ENCODE measurements around the gene ANAPC13.

ANAPC13 gene, protein sequence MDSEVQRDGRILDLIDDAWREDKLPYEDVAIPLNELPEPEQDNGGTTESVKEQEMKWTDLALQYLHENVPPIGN

DNA sequence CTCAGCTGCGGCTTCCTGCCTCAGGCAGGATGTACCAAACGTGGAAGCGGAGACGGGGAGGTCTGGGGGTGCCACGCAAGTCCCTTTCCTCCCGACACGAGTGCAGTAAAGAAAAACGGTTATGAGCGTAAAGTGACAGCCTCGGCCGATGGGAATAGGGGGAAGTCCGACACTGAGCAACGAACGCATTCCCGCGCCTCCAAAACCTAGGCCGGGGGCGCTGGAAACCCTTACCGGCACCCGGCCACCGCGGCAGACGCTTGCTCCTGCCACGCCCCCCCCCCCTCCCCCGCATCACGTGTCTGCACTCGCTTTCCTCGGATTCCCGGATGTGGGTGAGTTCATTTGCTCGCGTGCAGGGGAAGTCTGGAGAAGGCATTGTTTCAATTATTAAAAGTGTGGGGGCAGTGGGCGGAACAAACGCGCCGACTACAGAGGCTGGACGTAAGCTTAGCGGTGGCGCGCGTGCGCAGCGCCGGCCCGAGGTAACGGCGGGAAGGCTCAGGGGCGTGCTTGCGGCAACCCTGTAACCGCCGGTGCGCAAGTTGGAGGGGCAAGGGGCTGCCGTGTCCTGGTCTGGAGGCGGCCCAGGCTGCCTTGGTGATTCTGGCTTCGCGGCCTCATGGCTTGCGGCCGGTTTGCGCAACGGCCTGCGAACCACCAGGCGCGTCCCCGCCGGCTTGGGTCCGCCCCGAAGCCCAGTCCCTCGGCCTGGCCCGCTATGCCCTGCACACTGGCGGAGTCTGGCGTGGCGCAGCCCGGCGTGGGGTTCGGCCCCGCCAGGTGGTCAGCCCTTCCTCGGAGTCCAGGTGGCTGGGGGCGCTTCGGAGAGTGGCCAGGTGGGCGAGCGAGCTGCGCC lies at the start of gene ANAPC13, which contains the start of gene CEP63:
Gene ANAPC13 (minus strand): TSS at position 268 of the 859 bp plus-strand sequence. CDS start 3,081 bp downstream, outside the sequence.
Gene CEP63 (plus strand): TSS at position 340 of the 859 bp plus-strand sequence. CDS start 9,264 bp downstream, outside the sequence.
- DNase-seq (ENCODE audit: low read depth in 3 of 3) = peak; percentile 84 to 91 (median 85)

DNA sequence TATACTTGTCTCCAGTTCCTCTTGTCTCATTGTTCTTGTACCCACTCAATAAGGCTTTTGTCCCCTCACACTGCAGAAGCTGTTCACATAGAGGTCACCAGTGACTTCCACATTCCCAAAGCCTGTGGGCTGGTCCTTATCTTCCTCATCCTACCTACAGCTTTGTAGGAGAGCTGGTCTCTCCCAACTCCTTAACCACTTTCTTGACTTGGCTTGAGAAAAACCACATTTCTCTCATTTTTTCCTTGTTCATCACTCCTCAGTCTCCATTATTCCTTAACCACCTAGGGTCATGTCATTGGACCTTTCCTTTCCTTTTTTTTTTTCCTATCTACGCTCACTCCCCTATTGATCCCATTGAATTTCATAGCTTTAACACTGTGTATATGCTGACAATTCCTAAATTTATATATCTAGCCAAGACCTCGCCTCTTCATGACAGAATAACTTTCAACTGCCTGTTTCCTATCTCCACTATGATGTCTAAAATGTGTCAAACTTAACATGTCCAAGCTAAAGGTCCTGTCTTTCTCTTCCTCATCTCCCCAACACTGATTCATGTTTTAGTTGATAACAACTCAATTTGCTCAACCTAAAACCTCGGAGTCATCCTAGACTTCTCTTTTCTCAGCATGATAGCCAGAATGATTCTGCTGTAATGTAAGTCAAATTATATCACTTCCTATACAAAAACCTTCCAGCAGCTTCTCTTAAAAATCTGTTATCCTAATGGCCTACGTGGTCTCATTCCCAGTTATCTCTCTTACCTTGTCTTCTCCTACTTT lies 49.6 kb upstream of the ANAPC13 start:
- no peak for DNase-seq (ENCODE audit: low read depth in 3 of 3)

DNA sequence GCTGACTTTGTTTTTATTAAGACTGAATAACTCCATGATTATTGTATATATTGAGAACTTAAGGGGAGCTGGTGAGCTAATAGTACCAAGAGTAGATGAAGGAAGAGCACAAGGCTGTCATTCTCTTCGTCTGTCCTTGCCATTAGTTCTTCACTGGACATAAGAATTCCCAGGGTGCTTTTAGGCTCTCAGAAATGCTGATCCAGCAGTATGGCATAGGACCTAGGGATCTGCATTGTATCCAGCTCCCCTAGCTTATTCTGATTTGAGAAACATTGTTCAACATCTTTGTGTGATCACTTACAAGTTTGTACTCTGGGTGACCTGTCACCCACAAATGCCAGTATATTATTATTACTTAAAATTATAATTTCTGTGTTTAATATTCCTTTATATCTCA lies 47.7 kb upstream of the ANAPC13 start:
- DNase-seq (ENCODE audit: low read depth in 3 of 3) = no peak

DNA sequence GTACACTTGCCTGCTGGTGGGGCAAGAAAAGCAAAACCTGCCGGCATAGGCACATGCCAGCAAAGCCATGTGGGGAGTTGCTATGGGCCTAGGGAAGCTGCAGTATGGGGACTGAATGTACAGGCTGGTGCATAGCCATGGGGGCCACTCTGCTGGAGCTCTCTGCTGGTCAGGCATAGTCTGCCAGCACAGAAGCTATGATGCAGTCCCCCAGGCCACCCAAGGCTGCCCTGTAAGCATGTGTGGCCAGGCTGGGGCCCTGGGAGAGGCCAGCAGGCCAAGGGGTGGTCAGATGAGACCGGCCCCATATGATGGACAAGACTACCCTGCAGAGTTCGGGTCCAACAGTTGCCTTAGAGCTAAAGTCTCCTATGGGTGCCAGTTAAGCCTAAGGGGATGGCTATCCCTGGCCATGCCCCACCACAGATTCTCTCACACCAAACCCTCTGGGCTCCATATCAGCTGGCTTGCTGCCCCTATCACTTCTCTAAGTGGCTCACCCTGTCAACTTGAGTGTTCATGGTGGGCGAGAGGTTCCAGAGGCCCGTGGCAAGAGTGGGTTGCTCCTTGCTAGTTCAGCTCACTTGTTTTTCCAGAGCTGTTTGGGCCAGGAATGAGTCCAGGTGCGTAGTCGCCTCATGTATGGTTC lies 41.9 kb upstream of the ANAPC13 start:
- no peak for DNase-seq (ENCODE audit: low read depth in 3 of 3)

DNA sequence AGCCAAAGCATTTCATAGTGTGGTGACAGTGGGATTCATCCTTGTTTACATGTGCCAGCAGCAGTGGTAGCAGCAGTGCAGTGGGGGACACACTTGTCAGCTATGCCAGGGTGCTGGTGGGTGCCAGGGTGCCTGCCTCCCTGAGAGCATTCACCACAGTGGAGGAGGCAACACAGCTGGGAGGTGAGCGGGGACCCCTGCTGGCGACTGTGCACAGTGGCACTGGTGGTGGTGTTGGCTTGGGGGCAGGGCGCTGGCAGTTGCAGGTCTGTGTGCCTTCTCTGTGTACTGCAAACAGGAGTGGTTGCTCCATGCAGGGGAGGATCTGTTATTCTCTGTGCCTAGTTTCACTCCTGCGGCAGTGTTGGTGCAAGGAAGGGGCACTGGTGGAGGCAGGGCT lies 41.3 kb upstream of the ANAPC13 start:
- peak in 2 of 3 donors; percentile 4 to 8 for DNase-seq (ENCODE audit: low read depth in 3 of 3)

DNA sequence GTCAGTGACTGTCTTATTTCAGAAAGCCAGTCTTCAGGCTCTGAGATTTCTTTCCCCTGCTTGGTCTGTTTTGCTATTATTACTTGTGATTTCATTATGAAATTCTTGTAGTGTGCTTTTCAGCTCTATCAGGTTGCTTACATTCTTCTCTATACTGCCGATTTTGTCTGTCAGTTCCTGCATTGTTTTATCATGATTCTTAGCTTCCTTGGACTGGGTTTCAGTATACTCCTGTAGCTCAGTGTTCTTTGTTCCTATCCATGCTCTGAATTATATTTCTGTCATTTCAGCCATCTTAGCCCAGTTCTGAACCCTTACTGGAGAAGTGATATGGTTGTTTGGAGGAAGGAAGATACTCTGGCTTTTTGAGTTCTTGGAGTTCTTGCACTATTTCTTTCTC lies 40.5 kb upstream of the ANAPC13 start:
- no peak for DNase-seq (ENCODE audit: low read depth in 3 of 3)

DNA sequence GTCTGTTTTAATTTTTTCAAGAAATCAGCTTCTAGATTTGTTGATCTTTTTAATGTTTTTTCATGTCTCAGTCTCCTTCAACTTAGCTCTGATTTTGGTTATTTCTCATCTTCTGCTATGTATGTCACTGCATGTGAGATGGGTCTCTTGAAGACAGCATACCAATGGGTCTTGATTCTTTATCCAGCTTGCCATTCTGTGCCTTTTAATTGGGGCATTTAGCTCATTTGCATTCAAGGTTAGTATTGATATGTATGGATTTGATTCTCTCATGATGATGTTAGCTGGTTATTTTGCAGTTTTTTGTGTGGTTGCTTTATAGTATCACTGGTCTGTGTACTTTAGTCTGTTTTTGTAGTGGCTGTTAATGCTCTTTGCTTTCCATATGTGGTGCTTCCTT lies 39.5 kb upstream of the ANAPC13 start:
- DNase-seq (ENCODE audit: low read depth in 3 of 3) = no peak

DNA sequence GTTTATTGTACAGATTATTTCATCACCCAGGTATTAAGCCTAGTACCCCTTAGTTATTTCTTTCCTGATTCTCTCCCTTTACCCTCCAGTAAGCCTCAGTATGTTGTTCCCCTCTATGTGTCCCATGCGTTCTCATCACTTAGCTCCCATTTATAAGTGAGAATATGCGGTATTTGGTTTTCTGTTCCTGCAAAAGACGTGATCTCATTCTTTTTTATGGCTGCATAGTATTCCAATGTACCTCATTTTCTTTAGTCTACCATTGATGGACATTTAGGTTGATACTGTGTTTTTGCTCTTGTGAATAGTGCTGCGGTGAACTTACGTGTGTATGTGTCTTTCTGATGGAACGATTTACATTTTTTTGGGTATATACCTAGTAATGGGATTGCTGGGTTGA lies 36.8 kb upstream of the ANAPC13 start:
- DNase-seq (ENCODE audit: low read depth in 3 of 3) = no peak

DNA sequence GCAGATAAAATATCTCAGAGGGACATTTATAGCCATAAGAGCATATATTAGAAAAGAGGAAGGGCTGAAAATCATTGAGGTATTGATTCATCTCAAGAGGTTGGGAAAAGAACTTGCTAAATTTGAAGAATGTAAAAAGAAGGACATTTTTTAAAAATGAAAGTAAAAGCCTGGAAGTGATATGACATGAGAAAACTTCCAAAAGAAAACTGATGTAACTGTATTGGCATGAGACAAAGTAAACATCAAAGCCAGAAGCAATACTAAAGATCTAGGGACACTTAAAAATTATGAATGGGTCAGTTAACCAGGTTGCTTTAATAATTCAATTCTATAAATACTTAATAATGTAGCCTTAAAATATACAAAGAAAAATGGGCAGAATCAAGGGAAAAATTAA lies 32.0 kb upstream of the ANAPC13 start:
- DNase-seq (ENCODE audit: low read depth in 3 of 3) = no peak

DNA sequence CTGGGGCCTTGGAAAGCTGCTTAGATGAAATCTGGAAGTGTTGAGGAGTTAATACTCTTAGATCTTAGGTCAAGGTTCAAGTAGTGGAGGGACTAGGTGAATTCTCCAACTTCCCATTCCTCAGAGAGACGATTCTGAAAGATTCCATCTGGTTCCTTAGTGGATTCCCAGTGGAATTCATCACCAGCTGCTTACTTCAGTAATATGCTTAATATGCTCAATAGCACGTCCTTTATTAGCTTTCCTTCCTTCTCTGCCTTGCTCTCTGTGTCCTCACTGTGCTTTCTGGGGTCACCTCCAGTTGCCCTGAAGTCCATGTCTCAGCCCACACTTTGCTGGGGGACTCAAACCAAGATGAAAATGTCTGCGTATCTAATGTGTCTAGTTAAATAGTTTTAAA lies 31.1 kb upstream of the ANAPC13 start:
- no peak for DNase-seq (ENCODE audit: low read depth in 3 of 3)

DNA sequence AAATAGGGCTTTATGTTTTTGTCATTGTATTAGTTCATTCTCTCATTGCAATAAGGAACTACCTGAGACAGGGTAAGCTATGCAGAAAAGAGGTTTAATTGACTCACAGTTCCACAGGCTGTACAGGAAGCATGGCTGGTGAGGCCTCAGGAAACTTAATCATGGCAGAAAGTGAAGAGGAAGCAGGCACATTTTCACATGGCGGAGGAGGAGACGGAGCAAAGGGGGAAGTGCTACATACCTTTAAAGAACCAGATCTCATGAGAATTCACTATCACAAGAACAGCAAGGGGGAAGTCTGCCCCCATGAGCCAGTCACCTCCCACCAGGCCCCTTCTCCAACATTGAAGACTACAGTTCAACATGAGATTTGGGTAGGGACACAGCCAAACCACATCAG lies 25.7 kb upstream of the ANAPC13 start:
- no peak for DNase-seq (ENCODE audit: low read depth in 3 of 3)

DNA sequence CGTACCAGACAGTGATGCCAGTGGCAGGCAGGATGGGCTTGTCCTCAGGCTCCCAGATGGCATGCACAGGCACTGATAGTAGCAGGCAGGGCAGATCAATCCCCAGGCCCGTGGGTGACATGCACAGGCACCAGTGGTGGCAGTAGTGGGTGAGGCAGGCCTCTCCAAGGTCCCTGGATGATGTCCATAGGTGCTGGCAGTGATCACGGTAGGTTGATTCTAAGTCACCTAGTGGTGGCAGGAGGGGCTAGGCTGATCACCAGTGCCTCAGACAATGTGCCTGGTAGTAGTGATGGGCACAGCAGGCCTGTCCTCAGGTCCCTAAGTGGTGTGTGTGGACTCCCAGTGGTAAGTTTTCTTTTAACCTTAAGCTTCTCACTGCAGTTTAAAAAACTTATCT lies 19.7 kb upstream of the ANAPC13 start:
- no peak for DNase-seq (ENCODE audit: low read depth in 3 of 3)

DNA sequence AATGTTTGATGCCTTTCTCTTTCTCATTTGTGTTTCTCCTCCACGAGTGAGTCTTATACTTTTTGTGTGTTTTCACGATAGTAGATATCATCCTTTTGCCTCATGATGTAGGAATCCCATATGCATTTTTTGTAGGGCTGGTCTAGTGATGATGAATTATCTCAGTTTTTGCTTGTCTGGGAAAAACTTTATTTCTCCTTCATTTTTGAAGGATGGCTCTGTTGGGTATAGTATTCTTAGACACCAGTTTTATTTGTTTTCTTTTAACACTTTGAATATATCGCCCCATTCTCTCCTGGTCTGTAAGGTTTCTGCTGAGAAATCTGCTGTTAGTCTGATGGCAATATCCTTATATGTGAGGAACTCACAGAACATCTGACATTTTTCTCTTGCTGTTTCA lies 18.3 kb upstream of the ANAPC13 start:
- DNase-seq (ENCODE audit: low read depth in 3 of 3) = no peak

DNA sequence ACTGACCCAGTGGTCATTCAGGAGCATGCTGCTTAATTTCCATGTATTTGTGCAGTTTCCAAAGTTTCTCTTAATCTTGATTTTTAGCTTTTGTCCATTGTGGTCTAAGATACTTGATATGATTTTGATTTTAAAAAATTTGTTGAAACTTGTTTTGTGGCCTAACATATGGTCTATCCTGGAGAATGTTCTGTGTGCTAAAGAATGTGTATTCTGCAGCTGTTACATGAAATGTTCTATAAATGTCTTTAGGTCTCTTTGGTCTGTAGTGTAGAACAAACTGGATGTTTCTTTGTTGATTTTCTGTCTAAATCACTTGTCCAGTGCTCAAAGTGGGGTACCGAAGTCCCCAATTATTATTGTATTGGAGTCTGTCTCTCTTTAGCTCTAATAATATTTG lies 17.5 kb upstream of the ANAPC13 start:
- no peak for DNase-seq (ENCODE audit: low read depth in 3 of 3)

DNA sequence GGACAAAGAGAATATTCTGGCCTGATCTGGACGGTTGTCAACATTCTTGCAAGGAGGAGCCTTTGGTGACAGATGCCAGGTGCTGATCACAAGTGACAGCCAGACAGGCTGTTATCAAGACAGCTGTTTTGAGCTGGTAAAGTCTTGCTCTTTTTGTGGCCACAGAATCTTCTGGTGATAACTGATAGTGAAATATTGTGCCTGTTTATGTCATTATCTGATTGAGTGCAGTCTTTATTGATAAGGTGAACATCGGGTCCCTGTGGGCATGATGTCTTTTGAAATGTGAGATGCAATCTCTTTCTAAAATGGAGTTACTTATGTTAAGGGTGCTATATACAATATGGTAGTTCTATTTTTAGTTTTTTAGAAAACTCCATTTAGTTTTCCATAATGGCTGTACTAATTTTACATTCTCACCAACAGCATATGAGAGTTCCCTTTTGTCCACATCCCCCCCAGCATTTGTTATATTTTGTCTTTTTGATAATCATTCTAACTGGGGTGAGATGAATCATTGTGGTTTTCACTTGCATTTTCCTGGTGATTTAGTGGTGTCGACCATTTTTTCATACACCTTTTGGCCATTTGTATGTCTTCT lies 10.8 kb upstream of the ANAPC13 start:
- DNase-seq (ENCODE audit: low read depth in 3 of 3) = no peak

DNA sequence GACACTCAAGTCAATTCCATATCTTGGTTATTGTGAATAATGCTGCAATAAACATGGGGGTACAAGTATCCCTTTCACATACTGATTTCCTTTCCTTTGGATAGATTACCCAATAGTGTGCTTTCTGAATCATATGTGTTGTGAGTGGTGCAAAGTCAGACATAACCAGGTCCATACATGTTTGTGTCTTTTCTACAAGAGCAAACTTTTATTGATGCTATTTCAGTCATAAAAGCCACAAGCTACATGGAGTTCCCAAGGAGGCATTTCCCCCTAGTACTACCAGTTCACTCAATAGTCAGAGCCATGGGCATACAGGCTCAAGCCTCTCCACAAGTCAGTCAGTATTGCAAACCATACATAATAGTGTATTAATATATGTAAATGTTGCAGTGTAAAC lies 10.2 kb upstream of the ANAPC13 start:
- DNase-seq (ENCODE audit: low read depth in 3 of 3) = no peak

DNA sequence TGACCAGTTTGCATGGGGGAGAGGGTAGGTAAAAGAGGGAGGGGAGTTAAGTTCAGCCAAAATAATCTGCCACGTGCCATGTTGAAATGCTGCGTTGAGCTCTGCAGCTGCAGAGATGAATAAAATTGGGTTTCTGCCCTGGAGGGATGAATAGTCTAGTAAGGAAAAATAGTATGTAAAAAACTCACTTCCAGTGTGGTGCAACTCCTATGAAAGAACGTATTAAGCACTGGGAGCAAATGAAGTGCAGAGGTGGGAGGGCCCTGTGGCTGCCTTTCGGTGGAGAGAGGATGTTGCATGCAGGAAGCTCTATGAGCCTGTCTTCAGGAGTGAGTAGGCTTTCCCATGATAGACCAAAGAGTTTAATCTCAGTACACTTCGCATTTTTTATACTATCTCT lies 8.7 kb upstream of the ANAPC13 start:
- DNase-seq (ENCODE audit: low read depth in 3 of 3) = no peak

DNA sequence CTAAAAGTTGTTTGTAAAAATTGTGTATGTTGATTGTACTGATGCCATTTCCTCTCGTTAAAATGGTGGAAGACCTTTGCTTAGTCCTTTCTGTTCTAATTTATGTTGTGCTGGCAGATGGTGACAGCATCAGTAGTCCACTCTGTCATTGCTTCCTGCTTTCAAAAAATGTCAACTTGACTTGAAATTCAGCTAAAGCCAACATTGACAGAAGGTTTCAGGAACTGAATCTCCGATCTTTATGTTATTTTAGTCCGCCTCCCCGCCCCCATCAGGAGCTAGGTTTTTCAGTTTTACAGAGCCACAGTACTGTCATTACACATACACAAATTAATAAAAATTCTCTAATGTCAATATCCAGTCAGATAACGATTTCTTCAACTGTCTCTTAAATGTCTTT lies 1.6 kb upstream of the ANAPC13 start:
- DNase-seq (ENCODE audit: low read depth in 3 of 3) = no peak

DNA sequence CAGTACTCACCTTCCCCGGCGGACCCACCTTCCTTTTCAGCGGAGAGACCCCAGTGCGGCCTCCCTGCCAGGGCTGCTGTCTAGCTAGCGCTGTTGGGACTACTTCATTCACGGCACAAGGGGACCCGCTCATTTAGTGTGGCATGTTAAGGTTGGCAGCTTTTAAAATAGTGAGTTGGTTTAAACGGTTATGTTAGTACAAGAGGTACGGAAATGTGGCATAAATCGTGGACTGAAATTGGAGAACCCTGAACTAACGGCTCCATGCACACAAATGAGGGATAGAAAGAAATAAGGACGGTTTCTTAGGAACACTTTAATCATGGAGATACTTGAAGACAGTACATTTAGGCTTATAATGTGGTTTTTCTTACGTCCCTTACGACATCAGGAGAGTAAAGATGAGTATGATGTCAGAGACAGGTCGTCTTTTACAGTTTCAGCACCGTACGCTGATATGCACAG lies 824 bp upstream of the ANAPC13 start:
- DNase-seq (ENCODE audit: low read depth in 3 of 3) = no peak

DNA sequence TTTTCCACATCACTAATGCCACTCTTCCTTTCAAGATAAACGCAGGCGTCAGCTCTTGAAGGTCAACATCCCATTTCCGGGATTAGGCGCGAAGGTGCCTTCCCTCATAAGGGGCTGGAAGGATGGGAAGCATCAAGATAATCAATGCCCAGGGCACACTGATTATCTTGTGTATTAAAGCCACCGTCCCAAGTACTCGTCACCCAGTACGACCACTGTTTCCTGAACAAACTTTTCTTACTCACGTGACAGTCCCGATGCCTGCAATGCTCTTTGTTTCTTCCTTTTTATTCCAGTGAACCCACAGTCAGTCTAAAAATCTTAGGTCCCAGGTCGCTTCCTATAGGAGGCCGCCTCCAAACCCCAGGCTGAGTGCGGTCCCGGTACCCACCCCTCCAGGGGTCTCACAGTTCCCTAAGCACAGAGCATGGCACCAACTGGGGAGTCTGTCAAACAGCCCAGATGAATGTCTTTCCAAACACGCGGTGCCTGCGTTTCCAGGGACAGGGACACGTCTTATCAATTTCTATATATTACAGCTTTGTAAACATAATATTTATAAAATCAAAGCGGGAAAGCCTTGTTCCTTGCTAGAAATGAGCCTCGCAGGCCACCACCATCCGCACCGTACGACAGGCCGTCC lies 589 bp downstream of the ANAPC13 start:
- no peak for DNase-seq (ENCODE audit: low read depth in 3 of 3)

DNA sequence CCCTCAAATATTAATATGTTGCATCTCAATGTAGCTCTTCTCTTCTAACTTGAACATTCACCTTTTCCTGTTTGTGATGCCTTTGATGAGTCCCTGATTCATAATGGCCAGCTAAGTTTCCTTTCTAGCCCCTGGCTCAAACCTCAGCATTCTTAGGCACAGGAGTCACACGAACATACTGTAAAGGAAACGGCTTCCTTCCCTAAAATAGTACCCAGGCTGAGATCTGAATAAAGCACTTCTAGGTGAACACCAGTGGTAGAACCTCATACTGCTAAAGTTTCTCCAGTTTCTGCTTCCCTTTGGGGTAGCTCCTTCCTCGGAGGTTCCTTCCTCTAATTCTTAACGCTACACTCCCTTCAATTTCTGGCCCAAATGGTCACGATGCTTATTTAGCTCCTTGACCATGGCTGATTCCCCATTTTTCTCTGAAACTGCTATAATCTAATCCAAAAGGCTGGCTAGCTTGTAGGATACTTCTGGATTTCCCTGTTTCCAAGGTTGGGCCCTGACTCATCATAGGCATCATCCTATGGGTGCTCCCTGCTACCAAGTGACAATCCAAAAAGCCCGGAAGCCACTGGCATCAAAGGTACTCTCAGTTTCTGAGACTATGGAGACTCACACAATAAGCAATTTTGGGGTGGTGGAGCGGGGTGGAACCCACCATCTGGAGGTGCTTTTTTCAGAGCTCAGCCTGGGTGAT lies 2.4 kb downstream of the ANAPC13 start:
- DNase-seq (ENCODE audit: low read depth in 3 of 3) = no peak
